Transverse colon (tissue), 4 donors: Measurements from ENCODE around the gene FNBP1L.

Experiments
- EP300 ChIP-seq: sonication (generic); formaldehyde crosslinking; IDR thresholded peaks from one replicate; pipeline ENCODE4 v1.6.1; 2017; ENCODE audit warnings: antibody characterized with exemption, low read depth
- POLR2A ChIP-seq: fragments of 450-650 bp; IDR thresholded peaks from one replicate; pipeline ENCODE4 v1.6.1; 2016; ENCODE audit warnings: antibody characterized with exemption, mild to moderate bottlenecking, moderate library complexity
- POLR2AphosphoS5 ChIP-seq, 3 donors: sonication (generic); formaldehyde crosslinking; IDR thresholded peaks; one replicate each; pipeline ENCODE4 v1.6.1; 2016; ENCODE audit warnings: antibody characterized with exemption in 3 of 3
- TF ChIP-seq, protein P1 (sequence below), 5 experiments: fragments of 200-600 bp in 3 of 5; fragments of 450-650 bp in 2 of 5; sonication (generic) in 3 of 5; IDR thresholded peaks; 1 replicate in 2 of 5; 2 replicates in 3 of 5; pipeline ENCODE4 v1.5.1; 2016 to 2017; ENCODE audit warnings: antibody characterized with exemption in 5 of 5, inconsistent platforms in 3 of 5, mild to moderate bottlenecking in 2 of 5, moderate library complexity in 1 of 5

DNA sequence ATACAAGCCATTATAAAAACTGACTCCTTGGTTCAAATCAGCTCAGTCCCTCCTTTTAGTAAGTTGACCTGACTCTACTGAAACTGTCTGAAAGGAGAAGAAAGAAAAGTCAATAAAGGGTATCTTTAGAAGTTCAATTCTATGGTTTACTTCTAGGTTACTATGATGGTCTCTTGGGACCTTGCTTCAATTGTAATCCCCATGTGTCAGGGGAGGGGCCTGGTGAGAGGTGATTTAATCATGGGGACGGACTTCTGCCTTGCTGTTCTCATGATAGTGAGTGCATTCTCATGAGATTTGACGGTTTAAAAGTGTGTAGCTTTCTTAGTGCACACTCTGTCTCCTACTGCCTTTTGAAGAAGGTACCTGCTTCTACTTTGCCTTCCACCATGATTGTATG, 31.7 kb upstream of the FNBP1L start:
- no peak for TF ChIP-seq POLR2A
- TF ChIP-seq, protein P1, sequence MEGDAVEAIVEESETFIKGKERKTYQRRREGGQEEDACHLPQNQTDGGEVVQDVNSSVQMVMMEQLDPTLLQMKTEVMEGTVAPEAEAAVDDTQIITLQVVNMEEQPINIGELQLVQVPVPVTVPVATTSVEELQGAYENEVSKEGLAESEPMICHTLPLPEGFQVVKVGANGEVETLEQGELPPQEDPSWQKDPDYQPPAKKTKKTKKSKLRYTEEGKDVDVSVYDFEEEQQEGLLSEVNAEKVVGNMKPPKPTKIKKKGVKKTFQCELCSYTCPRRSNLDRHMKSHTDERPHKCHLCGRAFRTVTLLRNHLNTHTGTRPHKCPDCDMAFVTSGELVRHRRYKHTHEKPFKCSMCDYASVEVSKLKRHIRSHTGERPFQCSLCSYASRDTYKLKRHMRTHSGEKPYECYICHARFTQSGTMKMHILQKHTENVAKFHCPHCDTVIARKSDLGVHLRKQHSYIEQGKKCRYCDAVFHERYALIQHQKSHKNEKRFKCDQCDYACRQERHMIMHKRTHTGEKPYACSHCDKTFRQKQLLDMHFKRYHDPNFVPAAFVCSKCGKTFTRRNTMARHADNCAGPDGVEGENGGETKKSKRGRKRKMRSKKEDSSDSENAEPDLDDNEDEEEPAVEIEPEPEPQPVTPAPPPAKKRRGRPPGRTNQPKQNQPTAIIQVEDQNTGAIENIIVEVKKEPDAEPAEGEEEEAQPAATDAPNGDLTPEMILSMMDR (IDR thresholded peaks at IDR 0.05): no peak
- TF ChIP-seq POLR2AphosphoS5 (IDR thresholded peaks at IDR 0.05): no peak
- no peak for TF ChIP-seq EP300
